Right renal cortex interstitium (tissue), 3 donors: ENCODE measurements around the gene C3orf38. TPM values are rescaled to one million over a fixed set of nuclear protein-coding genes. Genes with fewer than 3 reads are reported as not detected.
A peak's percentile ranks its signal among the peaks of the same experiment; 100 is the strongest.
"Not testable (repeated sequence)": the region's sequence is repeated elsewhere in the genome, so short reads cannot be mapped to it uniquely, and the experiment has no call there.

Source experiments
- DNase-seq, 3 donors: peaks; one replicate each; pipeline ENCODE4 v3.0.0-alpha.2; 2013; ENCODE audit warnings: low read depth in 3 of 3, low spot score in 2 of 3
- polyA plus RNA-seq, 3 donors: library from polyadenylated mRNA; unstranded; fragments of 120-200 nt; gene quantifications; one replicate each; pipeline ENCODE4 v1.2.1, GENCODE V29; 2013; ENCODE audit not compliant: insufficient read length in 3 of 3

C3orf38 gene
- polyA plus RNA-seq, 3 donors: 29.0 to 30.7 (median 30.1) TPM

GRCh38 chr3:88151358-88151757, 1.6 kb downstream of the C3orf38 start:
- no peak for DNase-seq

- no peak for DNase-seq
Observed at GRCh38 chr3:88152841-88153240, 3.1 kb downstream of the C3orf38 start.

- no peak for DNase-seq
Observed at GRCh38 chr3:88166419-88166971, 16.7 kb downstream of the C3orf38 start.

GRCh38 chr3:88167173-88167572, 17.4 kb downstream of the C3orf38 start:
- DNase-seq: no peak

- no peak for DNase-seq
Observed at GRCh38 chr3:88167704-88168103, 17.9 kb downstream of the C3orf38 start.

- no peak for DNase-seq
Observed at GRCh38 chr3:88168171-88168570, 18.4 kb downstream of the C3orf38 start.

GRCh38 chr3:88180398-88180999, 30.7 kb downstream of the C3orf38 start:
- peak in 2 of 3 donors; percentile 13 to 35 for DNase-seq

- DNase-seq: not testable (repeated sequence)
Observed at GRCh38 chr3:88182165-88182918, 32.6 kb downstream of the C3orf38 start.

- no peak for DNase-seq
Observed at GRCh38 chr3:88188436-88188835, 38.7 kb downstream of the C3orf38 start.

GRCh38 chr3:88189361-88189810, 39.6 kb downstream of the C3orf38 start:
- DNase-seq: no peak

GRCh38 chr3:88191872-88192409, 42.2 kb downstream of the C3orf38 start:
- DNase-seq: no peak

GRCh38 chr3:88192631-88193030, 42.9 kb downstream of the C3orf38 start:
- DNase-seq: no peak

GRCh38 chr3:88195951-88196434, 46.2 kb downstream of the C3orf38 start:
- no peak for DNase-seq

- no peak for DNase-seq
Observed at GRCh38 chr3:88198121-88198520, 48.4 kb downstream of the C3orf38 start.

GRCh38 chr3:88203642-88204055, 53.9 kb downstream of the C3orf38 start:
- peak; percentile 61 to 80 (median 67) for DNase-seq

Other genes with a start within 250 kb of the C3orf38 start
- gene CGGBP1, start 91.0 kb upstream of the C3orf38 start, polyA plus RNA-seq: 100 to 1,000 TPM; 142 to 166 (median 149) TPM
- 10 to 100 TPM; 20.8 to 21.5 (median 20.9) TPM for gene ZNF654, start 90.7 kb upstream of the C3orf38 start, polyA plus RNA-seq